ENCODE measurements around the gene C16orf74.

The C16orf74 gene

DNA sequence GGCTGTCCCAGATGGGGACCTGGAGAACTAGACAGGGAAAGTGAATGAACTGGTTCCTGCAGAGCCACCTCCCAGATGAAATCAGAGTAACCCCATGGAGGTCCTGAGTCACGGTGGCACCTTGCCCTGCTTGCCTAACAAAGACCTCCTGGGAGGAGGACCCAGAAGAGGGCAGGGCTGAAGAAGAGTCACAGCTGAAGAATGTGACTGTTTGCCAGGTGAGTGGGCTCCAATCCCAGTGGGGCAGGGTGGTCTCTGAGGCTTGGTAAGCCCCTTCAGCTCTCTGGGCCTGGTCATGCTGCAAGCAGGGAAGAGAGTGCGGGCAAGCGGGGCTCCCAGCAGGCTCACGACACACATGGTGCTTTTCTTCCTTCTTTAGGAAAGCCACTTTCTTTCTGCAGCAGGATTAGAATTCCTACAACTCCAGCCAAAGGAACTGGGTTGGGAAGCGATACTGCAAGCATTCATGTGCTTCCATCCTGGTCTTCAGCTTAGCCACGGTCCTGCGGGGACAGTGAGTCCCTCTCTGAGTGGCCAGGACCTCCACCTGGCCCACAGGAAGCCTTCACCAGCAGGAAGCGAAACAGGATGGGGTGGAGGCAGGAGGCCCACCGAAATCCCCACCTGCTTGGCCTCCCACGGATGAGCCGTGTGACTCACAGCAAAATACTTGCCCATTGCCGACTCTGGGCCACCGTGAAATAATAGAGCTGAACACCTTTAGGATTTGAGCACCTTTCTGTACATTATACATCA lies 4.3 kb downstream of the C16orf74 start:
- no peak for DNase-seq

DNA sequence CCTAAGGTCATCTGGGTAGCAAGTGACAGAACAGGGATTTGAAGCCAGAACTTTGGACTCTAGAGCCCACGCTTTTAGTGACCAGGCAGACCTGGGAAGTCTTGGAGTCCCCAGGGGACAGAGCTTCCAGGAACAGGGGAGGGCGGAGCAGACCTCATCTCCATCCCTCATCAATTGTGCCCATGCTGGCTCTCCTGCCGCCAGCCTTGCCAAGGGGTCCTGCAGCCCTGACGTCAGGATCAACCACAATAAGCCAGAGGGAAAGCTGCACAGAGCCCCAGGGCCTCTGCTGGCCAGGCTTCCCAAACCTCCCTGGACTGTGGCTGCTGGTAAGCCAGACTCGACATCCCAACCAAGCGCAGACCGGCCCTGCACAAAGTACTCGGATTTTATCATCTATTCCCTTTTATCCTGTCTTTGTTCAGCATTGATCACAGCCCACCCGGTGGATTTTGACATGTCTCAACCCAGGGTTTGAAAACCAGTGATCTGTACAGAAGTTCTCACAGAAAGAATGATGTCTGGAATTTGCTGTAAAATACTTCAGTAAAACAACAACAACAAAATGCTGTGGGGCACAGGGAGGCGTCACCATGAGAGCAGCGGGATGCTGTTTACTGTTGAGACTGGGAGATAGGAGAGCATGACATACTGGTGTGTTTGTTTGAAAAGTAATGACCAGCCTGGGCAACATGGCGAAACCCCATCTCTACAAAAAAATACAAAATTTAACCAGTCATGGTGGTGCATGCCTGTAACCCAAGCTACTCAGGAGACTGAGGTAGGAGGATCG lies 11.8 kb downstream of the C16orf74 start:
- DNase-seq: no peak

DNA sequence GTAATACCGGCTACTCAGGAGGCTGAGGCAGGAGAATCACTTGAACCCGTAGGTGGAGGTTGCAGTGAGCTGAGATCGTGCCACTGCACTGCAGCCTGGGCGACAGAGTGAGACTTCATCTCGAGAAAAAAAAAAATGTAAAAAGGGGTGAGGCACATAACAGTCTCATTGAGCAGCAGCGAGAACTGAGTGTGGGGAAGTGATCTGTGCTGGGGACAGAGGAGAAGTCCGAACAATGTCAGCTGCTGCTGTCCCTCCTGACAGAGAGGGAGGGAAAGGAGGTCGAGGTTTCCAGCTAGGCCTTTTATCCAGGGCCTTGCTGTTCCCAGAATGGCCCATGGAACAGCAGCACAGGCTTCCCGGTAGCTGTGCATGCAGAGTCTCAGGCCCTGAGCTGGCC lies 14.0 kb downstream of the C16orf74 start:
- no peak for DNase-seq

DNA sequence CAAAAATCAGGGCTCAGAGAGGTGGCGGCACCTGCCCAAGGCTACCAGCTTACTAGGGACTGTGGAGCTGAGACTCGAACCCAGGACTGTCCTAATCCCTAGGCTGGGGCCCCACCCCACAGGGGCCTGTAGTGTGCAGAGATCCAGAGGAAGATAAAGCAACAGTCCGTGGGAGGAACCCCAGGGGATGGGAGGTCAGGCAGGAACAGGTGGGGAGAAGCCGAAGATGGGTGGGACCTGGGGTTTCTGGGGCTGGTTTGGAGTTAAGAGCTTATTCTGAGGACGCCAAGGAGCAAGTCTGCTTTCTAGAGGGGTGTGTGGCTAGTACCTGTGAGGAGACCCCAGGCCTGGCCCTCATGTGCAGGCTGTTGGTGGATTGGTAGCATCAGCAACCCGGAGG lies 14.9 kb downstream of the C16orf74 start:
- DNase-seq: no peak

DNA sequence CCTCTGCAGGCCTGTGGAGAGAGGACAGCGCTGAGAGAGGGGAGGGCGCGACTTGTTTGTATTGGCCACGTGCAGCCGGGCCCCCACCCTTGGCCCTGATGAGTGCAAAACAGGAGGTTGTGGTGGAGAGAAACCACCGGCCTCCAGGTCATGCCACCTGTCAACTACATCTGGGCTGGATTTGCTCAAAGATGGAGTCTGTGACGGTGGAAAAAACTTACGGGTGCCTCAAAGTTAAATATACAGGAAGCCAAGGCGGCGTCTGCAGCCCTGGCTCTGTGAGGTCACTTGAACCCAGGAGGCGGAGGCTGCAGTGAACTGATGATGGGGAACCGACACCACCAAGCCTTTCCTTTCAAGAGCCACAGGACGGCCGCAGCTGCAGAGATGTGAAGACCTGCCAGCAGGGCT lies 15.7 kb downstream of the C16orf74 start:
- DNase-seq: no peak

DNA sequence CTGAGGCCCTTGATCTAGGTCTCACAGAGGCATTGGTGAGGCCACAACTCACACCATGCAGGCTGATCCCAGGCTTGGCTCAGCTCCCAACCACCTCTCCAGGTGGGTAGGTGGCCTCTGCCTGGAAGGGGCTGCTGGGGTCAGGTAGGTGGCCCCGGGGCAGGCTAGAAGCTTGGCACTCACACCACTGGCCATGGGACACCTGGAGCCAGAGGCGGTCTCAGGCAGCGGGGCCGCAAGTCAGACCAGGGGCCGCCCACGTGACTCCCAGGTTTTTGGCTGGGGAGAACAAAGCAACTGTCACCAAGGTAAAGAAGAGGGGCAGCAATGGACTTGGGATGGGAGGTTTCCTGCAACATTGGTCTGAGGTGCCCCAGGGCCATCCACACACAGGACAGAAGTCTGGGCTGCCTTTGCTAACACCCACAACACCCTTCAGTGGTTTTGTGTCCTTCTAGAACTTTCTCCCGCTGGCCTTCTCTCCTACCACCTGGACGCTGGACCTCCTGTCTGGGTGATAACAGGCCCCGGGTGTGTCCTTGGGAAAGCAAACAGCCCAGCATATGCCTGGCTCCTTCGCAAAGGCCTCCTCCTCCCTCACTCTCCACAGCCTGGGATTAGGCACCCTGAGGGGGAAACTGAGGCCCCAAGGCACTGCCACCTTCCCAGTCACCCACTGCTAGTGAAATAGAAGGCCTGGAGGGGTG lies 16.4 kb downstream of the C16orf74 start:
- DNase-seq: no peak

DNA sequence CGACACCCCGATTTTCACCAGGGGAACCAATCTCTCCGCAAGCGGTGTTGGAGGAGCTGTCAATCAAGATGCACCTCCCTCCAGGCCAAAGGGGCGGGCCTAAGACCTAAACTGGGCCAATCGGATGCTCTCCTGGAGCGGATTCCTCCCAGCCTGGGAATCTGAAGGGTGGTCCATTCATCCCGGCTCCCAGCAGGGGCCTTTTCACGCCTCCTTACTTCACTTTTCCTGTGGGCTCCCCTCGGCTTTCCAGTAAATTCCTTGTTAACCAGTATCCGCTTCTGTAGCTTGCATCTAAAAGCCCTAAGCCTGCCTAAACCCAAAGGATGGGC lies 17.1 kb downstream of the C16orf74 start:
- no peak for DNase-seq

DNA sequence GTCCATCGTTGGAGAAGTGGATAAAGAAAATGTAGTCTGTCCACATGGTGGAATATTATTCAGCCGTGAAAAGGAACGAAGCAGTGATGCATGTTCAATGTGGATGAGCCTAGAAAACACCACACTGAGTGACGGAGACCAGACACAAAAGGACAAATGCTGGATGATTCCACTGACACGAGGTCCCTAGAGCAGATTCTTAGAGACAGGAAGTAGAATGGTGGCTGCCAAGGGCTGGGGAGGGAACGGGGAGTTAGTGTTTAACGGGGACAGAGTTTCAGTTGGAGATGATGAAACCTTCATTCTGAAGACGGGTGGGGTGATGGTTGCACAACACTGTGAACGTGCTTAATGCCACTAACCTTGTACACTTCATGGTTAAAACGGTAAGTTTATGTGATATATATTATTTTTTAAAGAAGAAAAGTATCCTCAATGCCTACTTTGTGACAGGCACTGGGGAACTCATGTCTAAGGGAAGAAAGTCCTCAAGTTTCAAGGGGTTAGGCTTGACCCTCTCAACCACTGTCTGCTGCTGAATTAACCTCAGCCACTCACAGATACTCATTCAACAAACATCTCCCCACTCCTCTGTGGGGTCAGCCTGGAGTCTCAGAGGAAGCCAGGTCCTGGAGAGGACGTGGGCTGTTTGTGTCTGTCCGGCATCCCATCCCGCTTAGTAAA lies 17.6 kb downstream of the C16orf74 start:
- no peak for DNase-seq

DNA sequence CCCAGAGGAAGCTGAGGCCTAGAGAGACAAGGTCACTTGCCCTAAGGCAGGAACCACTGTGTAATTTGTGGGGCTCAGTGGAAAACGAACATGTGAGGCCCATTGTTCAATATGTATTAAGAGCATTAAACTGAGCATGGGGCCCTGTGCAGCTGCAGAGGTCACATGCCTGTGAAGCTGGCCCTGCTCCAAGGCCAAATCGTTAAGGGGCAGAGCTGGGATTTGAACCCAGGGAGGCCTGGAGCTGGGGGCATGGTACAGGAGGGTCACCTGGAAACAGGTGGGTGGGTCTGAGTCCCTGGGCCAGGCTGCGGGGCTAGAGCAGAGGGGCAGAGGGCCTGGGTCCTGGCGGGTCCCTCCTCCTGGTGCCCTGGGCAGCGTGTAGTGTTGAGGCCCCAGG lies 19.7 kb downstream of the C16orf74 start:
- DNase-seq: no peak

DNA sequence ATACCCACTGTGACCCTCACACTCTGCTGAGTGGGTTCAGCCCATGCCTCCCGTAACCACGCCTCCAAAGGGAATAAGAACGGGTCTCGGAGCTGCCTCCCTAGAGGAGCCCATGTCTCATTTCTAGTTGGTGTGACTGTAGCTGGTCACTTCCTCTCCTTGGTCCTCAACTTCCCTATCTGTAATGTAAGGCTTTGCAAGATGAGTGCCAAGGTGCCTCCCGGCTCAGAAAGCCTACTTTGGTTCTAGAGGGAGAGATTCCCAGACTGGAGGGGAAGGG lies 20.8 kb downstream of the C16orf74 start:
- no peak for DNase-seq

DNA sequence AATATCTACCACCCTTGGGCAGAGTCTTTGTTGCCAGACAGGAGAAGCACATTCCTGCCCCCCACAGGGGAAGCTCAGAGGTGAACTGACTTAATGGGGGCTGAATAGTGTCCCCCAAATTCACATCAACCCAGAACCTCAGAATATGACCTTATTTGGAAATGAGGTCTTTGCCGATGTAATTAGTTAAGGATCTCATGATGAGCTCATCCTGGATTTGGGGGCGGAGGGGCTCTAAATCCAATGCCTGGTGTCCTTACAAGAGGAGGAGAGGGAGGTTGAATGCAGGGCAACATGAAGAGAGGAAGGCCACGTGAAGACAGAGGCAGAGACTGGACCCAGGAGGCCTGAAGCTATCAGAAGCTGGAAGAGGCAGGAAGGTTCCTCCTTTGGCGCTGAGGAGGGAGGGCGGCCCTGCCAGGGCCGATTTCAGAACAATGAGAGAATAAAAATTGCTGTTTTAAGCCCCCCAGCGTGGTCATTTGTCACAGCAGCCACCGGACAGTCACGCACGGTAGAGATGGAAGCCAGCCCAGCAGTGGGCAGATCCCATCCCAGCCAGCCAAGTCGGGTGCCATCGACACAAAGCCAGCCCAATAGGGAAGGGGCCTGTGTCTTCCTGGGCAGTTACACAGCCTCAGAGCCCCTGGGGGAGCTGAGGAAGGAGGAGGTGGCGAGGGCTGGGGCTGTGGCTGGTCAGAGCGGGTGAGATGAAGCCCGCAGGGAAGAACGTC lies 21.3 kb downstream of the C16orf74 start:
- DNase-seq: no peak

DNA sequence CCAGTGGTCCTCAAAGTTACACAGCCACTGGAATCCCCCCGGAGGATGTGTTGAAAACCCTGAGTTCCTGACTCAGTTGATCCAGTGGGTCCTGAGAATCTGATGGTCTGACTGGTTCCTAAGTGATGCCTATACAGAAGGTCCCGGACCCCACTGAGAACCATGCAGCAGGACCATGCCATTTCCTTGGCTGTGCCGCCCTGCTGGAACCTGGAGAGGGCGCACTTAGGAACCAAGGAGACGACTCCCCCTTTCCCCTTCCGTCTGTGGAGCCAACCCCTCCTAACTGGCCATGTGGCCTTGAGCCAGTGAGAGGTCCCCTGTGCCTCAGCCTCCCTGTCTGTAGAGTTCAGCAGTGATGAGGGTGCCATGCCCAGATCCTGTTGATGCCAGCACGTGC lies 22.0 kb downstream of the C16orf74 start:
- DNase-seq: no peak

DNA sequence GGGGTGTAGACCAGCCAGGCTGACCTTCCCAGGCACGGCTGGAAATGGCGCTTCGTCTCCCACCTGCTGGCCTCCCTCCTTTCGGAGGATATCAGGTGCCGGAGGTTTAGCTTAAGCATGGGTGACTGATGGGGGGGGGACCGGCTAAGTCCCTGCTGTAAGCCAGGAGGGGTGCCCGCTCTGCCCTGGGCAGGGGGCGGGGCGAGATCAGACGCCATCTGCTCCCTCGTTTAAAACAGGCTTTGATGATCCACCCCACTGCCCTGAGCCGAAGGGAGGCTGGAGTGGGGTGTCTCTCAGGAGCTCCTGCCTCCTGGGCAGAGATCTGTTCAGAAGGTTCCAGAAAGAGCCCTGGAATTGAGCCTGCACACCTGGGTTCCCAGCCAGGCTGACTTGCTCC lies 26.0 kb downstream of the C16orf74 start:
- DNase-seq: no peak

DNA sequence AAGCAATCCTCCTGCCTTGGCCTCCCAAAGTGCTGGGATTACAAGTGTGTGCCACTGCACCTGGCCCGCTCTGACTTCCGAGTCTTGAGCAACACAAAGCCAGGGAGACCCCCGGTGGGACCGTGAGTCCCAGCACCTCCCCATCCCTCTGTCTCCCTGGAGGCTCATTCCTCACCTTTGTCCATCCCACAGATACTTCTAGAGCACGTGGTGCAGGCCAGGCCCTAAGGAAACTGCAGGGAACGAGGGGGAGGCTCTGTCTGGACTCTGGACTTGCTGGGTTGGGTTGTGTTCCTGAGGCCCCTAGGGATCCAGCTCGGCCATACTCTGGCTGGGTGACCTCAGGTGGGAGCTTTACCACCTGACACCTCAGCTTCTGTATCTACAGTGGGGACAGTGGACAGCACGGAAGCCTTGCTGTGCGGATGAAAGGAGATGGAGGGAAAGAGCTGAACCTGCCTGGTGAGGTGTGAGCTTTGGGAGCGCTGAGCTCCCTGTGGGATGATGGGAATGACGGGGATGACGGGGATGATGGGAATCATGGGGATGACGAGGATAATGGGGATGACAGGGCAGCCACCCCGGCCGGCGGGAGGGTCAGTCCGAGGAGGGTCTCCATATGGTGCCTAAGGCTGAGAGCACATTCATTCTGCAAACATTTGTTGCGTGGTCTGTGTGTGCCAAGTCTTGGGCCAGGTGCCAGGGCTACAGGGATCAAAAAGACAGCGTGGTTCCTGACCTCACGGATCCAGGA lies 26.6 kb downstream of the C16orf74 start:
- no peak for DNase-seq

DNA sequence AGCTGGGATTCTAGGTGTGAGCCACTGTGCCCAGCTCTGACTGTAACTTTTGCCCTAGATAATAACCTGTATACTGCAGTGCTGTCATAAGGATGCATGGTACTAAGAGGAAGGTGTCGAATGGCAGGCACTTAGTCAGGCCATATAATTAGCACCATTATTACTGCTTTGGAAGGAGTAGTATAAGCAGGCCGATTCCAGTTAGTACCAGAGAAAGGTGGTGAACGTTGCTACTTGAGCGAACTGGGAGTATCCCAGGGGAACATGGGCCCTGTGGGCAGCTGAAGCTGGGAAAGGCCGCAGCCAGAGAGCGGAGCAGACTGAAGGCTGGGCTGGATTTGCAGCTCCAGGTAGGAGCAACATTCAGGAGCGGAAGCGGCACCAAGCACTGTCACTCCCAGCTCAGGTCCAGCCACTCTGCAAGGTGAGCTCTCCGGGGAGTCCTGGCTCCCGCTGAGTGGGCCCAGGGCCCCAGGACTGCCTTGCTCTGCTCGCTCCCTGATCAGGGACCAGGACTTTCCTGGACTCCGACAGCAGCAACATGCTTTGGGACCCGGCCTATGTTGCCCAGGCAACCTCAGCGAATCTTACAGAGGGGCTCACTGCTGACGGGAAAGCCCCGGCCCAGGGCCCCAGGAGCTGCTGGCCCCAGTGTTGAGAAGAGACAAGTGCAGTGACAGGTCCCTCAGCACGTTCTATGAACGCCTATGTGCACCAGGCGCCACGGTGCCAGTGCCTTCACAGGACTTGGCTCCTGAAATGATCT lies 28.6 kb downstream of the C16orf74 start:
- peak; percentile 16 for DNase-seq

DNA sequence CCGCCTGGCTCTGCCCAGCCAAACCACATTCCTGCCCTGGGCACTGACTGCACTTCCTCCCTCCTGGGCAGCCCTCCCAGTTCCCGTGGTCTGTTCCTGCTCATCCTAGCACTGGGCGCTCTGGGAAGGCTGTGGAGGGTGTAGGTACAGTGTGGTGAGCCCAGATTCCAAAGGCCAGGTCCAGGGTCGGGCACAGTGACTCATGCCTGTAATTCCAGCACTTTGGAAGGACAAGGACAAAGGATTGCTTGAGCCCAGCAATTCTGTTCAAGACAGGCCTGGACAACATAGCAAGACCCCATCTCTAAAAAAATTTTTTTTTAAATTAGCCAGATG lies 30.6 kb downstream of the C16orf74 start:
- DNase-seq: no peak

DNA sequence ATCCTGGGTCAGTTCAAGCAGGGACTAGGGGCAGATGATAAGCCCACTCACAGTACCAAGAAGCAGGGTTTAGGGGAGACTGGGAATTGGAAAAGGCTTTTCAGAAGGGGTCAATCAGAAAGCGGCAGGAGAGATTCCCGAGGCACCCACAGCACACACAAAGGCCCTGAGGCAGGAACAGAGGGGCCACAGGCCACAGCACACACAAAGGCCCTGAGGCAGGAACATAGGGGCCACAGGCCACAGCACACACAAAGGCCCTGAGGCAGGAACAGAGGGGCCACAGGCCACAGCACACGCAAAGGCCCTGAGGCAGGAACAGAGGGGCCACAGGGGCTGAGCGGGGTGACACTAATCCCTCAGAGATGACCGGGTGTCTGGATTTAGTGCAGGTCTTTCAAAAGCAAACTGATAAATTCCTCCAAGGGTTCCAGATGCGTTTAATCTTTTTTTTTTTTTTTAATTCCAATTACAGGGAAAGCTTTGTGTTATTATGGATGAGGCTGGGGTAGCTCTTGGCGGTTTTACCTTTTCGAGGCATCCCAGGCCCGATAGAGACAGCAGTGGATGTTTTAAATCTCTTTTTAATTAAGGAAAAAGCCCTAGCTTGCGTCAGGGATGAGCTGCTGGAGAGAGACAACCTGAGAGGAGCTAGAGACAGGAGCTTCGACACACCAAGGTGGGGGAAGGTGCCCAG lies 31.1 kb downstream of the C16orf74 start:
- DNase-seq: no peak

DNA sequence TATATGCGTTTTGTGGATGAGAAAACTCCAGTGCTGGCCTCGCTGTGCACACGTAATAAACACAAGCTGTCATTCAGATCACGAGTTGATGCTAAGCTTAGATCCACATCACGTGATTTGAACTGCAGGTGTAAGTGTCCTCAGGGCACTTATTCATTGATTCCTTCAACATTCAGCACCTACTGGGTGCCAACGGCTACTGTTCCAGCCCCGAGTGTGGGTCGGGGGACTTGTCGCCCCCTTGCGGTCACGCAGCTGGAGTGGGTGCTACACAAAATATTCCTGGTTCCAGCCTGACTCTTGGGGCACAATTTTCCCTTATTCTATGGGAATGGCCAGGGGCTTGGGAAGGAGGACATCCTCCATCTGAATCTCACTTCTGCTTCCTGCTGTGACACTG lies 32.2 kb downstream of the C16orf74 start:
- no peak for DNase-seq

DNA sequence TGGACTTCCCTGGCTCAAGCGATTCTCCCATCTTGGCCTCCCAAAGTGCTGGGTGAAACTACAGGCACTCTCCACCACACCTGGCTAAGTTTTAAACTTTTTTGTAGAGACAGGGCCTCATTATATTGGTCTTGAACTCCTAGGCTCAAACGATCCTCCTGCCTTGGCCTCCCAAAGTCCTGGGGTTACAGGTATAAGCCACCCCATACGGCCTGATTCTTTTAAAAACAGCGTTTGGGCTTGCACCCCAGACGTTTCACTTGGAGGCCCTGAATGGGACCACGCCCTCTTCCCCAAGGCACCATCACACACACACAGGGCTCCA lies 32.8 kb downstream of the C16orf74 start:
- DNase-seq: no peak

DNA sequence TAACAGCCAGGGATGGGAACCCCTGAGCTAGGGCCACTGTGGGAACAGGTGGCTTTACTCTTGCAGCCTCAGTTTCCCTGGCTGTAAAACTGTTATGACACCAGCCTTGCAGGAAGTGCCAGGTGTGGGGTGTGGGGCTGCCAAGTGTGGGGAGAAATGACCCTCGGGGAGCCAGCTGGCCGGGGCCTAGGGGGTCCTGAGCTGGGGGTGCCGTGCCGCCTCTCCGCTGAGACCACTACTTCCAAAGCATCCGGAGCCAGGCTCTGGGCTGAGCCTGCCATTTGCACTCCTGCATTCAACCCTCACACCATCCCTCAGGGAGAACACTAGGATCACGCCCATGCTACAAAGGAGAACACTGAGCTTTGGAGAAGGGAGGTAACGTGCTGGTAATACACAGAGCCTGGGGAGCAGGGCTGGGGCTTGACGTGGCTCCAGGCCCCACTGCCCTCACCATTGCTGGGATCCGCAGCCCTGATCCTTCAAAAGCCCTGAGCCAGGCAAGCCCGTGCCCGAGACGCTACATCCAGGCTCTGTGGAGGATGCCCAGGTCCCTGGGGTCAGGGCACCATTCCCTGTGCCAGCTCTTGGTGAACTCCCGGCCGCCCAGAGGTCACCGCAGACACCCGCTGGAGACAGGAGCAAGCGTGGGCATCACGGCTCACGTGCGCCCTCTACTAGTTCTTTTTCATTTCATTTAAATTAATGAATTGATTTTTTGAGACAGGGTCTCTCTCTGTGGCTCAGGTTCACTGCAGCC lies 33.3 kb downstream of the C16orf74 start:
- peak; percentile 56 for DNase-seq
